Suprapubic skin (tissue), 4 donors: Measurements from ENCODE around the gene PPT1. TPM values are rescaled to one million over a fixed set of nuclear protein-coding genes. Genes with fewer than 3 reads are reported as not detected.

Source experiments
- DNase-seq, 2 donors: peaks; one replicate each; pipeline ENCODE4 v3.0.0-alpha.2; 2019; ENCODE audit warnings: low spot score in 2 of 2
- H3K27ac ChIP-seq: fragments of 200-600 bp; sonication (generic); one replicate; pipeline ENCODE4 v1.5.1; 2019
- H3K27me3 ChIP-seq: fragments of 200-600 bp; sonication (generic); one replicate; pipeline ENCODE4 v1.5.1; 2019
- H3K36me3 ChIP-seq: fragments of 200-600 bp; sonication (generic); one replicate; pipeline ENCODE4 v1.5.1; 2019
- H3K4me1 ChIP-seq: fragments of 200-600 bp; sonication (generic); one replicate; pipeline ENCODE4 v1.5.1; 2019
- H3K4me3 ChIP-seq: fragments of 200-600 bp; sonication (generic); one replicate; pipeline ENCODE4 v1.5.1; 2019; ENCODE audit warnings: mild to moderate bottlenecking
- H3K9me3 ChIP-seq: fragments of 200-600 bp; sonication (generic); one replicate; pipeline ENCODE4 v1.5.1; 2019
- CTCF ChIP-seq, 2 donors: fragments of 200-600 bp in 1 of 2; fragments of 450-650 bp in 1 of 2; sonication (generic) in 1 of 2; IDR thresholded peaks; one replicate each; pipeline ENCODE4 v1.5.1; 2016 to 2019; ENCODE audit warnings: antibody characterized with exemption in 2 of 2, mild to moderate bottlenecking in 1 of 2, moderate library complexity in 1 of 2
- EP300 ChIP-seq: sonication (generic); formaldehyde crosslinking; IDR thresholded peaks from one replicate; pipeline ENCODE4 v1.6.1; 2017; ENCODE audit warnings: antibody characterized with exemption
- POLR2A ChIP-seq, 2 donors: fragments of 450-650 bp; IDR thresholded peaks; one replicate each; pipeline ENCODE4 v1.6.1; 2017; ENCODE audit warnings: antibody characterized with exemption in 2 of 2, mild to moderate bottlenecking in 2 of 2, moderate library complexity in 2 of 2
- POLR2AphosphoS5 ChIP-seq, 3 donors: sonication (generic); formaldehyde crosslinking; IDR thresholded peaks; one replicate each; pipeline ENCODE4 v1.6.1; 2017; ENCODE audit warnings: antibody characterized with exemption in 3 of 3
- WGBS: methylation state at CpG from one replicate; pipeline ENCODE4 v1.1.5; 2018; 5-methylcytosine and 5-hydroxymethylcytosine counted together
- total RNA-seq, 4 donors: library from RNA; depleted of rRNA; stranded (reverse); fragments of >200 nt; gene quantifications; one replicate each; pipeline ENCODE4 v1.1.0, GENCODE V29; 2016

PPT1 gene
- total RNA-seq, 4 donors from 2014 or later: 33.5 to 57.7 (median 42.6) TPM

- H3K4me1 ChIP-seq: peaks cover 17% of the 10 kb centered on the region
- DNase-seq: no peak
- no peak overlapping the region for H3K27ac ChIP-seq
- H3K9me3 ChIP-seq: no peaks in the 10 kb centered on the region
- no peaks in the 10 kb centered on the region for H3K27me3 ChIP-seq
- peaks cover 55% of the 10 kb centered on the region for H3K36me3 ChIP-seq
- H3K4me3 ChIP-seq: no peak overlapping the region
- WGBS: 81% methylated on average over 5 of the region's 5 CpGs
- no peak for TF ChIP-seq POLR2A (IDR thresholded peaks at IDR 0.05)
- TF ChIP-seq POLR2AphosphoS5 (IDR thresholded peaks at IDR 0.05): no peak
- peak; percentile 40 to 71 for TF ChIP-seq CTCF (IDR thresholded peaks at IDR 0.05)
Measured at GRCh38 chr1:40078512-40079333, 18.3 kb downstream of the PPT1 start.

- no peaks in the 10 kb centered on the region for H3K9me3 ChIP-seq
- no peak overlapping the region for H3K4me3 ChIP-seq
- no peak for TF ChIP-seq POLR2AphosphoS5 (IDR thresholded peaks at IDR 0.05)
- H3K27me3 ChIP-seq: no peaks in the 10 kb centered on the region
- no peak for DNase-seq
- H3K4me1 ChIP-seq: peaks cover 17% of the 10 kb centered on the region
- WGBS: 41% methylated on average over 5 of the region's 5 CpGs
- H3K27ac ChIP-seq: peak overlapping the region; percentile 15
- H3K36me3 ChIP-seq: peaks cover 61% of the 10 kb centered on the region
Measured at GRCh38 chr1:40076895-40077312, 20.1 kb downstream of the PPT1 start.

- no peaks in the 10 kb centered on the region for H3K27me3 ChIP-seq
- no peak for TF ChIP-seq POLR2AphosphoS5 (IDR thresholded peaks at IDR 0.05)
- TF ChIP-seq CTCF (IDR thresholded peaks at IDR 0.05): no peak
- TF ChIP-seq EP300: no peak
- TF ChIP-seq POLR2A (IDR thresholded peaks at IDR 0.05): no peak
- peaks cover 17% of the 10 kb centered on the region for H3K4me1 ChIP-seq
- no peak for DNase-seq
- H3K27ac ChIP-seq: no peak overlapping the region
- peaks cover 73% of the 10 kb centered on the region for H3K36me3 ChIP-seq
- H3K9me3 ChIP-seq: no peaks in the 10 kb centered on the region
- H3K4me3 ChIP-seq: no peak overlapping the region
- WGBS: 88% methylated on average over 4 of the region's 4 CpGs
Measured at GRCh38 chr1:40075266-40075665, 21.8 kb downstream of the PPT1 start.

GRCh38 chr1:40073062-40073461, 24.0 kb downstream of the PPT1 start:
- Histone ChIP-seq H3K27ac (no peak overlapping the region), H3K4me1 (peaks cover 17% of the 10 kb centered on the region), H3K4me3 (no peak overlapping the region), H3K36me3 (peaks cover 84% of the 10 kb centered on the region), H3K27me3 (no peaks in the 10 kb centered on the region), H3K9me3 (no peaks in the 10 kb centered on the region)
- WGBS: 82% methylated on average over 4 of the region's 4 CpGs
- DNase-seq: no peak
- TF ChIP-seq CTCF (IDR thresholded peaks at IDR 0.05) (no peak), POLR2A (IDR thresholded peaks at IDR 0.05) (no peak), EP300 (no peak), POLR2AphosphoS5 (IDR thresholded peaks at IDR 0.05) (no peak)

- no peak for DNase-seq
- no peak overlapping the region for H3K4me3 ChIP-seq
- H3K27ac ChIP-seq: no peak overlapping the region
- peaks cover 86% of the 10 kb centered on the region for H3K36me3 ChIP-seq
- no peaks in the 10 kb centered on the region for H3K9me3 ChIP-seq
- peaks cover 10% of the 10 kb centered on the region for H3K4me1 ChIP-seq
- TF ChIP-seq CTCF (IDR thresholded peaks at IDR 0.05): no peak
- H3K27me3 ChIP-seq: no peaks in the 10 kb centered on the region
Measured at GRCh38 chr1:40072142-40072541, 24.9 kb downstream of the PPT1 start.

- Histone ChIP-seq H3K27ac (no peak overlapping the region), H3K9me3 (no peaks in the 10 kb centered on the region), H3K4me1 (no peaks in the 10 kb centered on the region), H3K27me3 (no peaks in the 10 kb centered on the region), H3K36me3 (peaks cover 100% of the 10 kb centered on the region), H3K4me3 (no peak overlapping the region)
- 86% methylated on average over 3 of the region's 3 CpGs for WGBS
- no peak for DNase-seq
- TF ChIP-seq POLR2A (IDR thresholded peaks at IDR 0.05) (no peak), POLR2AphosphoS5 (IDR thresholded peaks at IDR 0.05) (no peak), EP300 (no peak), CTCF (IDR thresholded peaks at IDR 0.05) (no peak)
Measured at GRCh38 chr1:40067851-40068250, 29.2 kb downstream of the PPT1 start.
